UCSD-AML1 (cell line): ENCODE results near the gene KIAA0930.
"Not testable (repeated sequence)": the region's sequence is repeated elsewhere in the genome, so short reads cannot be mapped to it uniquely, and the experiment has no call there.

Experiments
- DNase-seq: peaks from one replicate; lab custom pipeline; 2025; ENCODE audit not compliant: unreplicated experiment; lab: John Stamatoyannopoulos, UW

KIAA0930 gene

DNA sequence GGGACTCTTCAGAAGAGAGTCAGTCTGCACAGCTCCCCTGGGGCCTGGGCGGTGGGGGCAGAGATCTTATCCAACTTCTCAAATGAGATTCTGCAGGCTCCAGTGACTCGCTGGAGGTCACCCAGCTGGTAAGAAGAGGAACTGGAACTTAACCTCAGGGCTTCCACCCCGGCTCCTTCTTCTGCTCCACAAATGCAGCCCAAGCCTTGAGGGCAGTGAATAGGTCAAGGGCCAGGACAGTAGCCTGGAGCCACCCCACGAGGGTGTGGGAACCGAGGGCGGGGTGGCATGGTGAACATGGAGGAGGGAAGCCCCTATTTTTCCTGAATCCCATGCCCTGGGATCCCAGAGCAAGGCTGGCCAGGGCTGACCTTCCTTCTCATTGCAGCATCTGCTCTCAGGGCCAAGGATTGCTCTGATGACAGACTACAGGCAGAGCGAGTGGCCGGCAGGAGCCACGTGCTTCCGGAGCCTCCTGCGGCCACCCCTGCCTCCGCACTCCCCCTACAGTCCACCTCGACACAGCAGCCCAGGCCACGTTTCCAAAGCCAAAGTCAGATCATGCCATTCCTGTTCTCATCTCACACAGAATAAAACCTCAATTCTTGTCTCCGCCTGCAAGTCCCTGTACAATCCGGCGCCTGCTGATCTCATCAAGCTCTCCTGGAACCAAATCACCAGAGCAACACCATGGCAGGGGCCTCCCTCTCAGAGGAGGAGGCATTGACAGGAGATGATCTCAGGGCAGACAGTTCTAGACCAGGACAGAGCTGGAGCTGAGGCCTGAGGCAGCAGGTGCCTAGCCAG is 23.0 kb upstream of the KIAA0930 start:
- peak; percentile 49 for DNase-seq

- DNase-seq = no peak
Measured at GRCh38 chr22:45262931-45263462, 22.3 kb upstream of the KIAA0930 start.

- no peak for DNase-seq
Measured at GRCh38 chr22:45262195-45262930, 21.7 kb upstream of the KIAA0930 start.

- DNase-seq = no peak
Measured at GRCh38 chr22:45261407-45262088, 20.9 kb upstream of the KIAA0930 start.

GRCh38 chr22:45260395-45260759 is 19.7 kb upstream of the KIAA0930 start:
- DNase-seq = not testable (repeated sequence)

GRCh38 chr22:45259754-45260394 is 19.2 kb upstream of the KIAA0930 start:
- DNase-seq = no peak

GRCh38 chr22:45257941-45258340 is 17.2 kb upstream of the KIAA0930 start:
- not testable (repeated sequence) for DNase-seq

DNA sequence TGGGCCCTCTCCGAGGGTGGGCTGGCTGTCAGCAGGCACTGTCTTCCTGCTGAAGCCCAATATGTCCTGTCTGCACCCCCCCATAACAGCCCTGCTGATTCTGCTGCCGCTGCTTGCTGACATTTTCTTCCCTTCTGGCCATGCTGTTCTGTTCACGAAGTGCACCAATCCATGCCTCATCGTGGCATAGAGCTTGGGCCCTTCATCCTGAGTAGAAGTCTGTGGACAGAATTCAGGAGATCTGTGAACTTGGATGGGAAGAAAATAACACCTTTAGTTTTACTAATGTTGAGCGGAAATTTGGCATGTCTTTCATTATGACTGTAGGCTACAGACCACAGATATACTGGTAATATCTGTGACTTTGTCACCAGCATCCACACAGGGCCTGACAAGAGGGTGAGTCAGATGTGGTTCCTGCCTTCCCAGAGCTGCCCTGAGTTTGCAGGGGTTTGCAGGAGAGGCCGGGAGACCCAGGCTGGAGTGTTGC is 14.1 kb upstream of the KIAA0930 start:
- DNase-seq = no peak

GRCh38 chr22:45254388-45254787 is 13.7 kb upstream of the KIAA0930 start:
- no peak for DNase-seq

DNA sequence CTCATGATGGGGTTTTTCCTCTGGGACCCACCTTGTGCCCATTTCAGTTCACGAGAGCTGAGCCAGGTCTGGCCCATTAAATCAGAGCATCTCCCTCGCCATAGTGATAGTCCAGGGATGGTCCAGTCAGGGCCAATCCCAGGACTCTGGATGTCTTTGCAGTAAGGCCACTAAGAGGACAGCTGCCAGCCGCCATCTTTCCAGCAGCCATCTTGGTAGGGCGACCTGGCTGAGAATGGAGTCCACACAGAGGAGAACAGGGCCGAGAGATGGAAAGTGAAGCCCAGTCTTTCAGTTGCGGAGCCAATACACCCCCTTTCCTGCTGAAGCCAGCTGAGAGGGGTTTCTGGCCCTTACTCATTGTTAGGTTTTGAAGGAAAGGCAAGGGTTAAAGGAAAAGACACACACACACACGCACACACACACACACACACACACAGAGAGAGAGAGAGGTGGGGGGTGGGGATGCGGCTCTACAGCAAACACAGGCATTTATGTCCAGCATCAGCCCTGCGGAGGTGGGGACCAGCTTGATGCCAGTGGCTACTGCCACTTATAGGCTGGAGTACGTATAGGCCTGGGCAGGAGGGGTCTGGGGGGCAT is 12.4 kb upstream of the KIAA0930 start:
- DNase-seq = no peak

DNA sequence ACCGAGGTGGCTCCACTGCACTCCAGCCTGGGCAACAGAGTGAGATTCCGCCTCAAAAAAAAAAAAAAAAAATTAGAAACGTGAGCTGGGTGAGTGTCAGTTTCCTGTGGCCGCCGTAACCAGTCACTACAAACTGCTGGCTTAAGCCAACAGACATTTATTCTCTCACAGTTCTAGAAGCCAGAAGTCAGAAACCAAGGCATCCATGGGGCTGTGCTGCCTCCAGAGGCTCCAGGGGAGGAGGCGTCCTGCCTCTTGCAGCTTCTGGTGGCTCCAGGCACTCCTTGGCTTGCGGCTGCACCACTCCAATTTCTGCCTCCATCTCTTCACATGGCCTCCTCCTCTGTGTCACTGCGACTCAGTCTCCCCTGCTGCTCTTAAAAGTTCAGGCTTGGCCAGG is 11.1 kb upstream of the KIAA0930 start:
- no peak for DNase-seq

GRCh38 chr22:45248832-45249561 is 8.3 kb upstream of the KIAA0930 start:
- DNase-seq = no peak

DNA sequence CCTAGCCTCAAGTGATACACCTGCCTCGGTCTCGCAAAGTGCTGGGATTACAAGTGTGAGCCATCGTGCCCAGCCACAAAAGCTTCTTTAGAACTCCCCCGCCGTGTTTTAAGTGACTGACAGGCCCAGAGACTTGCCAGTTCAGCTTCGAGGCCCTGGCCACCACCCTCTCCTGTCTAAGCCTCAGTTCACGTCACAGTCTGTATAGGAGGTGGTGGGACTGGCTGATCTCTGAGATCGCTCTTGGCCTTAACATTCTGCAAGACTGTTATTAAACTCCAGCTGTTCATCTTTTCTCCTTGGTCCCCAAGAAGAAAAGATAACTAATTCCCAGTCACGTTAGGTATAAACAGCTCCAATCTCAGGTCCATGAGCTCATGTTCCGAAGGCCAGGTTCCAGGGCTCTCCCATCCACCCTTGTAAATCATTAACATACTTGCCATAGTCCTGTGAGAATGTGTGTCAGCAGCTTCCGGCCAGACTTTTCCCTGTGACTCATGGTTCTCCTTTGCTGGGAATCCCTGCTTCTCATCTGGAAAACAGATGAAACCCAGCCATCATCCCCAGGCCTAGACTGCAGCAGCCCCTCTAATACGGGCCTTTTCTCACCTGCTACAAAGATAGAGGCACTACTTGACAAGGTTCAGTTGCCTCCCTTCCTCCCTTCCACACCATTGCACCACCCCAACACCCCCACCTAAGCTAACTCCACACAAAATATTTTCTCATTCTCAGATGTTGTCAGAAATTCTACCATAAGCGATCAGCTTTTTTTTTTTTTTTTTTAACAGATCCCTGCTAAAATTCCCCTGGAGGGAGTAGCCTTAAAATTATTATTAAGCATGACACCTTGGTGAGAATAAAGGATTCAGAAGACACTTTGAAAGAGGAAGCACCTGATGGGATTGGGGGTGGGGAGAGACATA is 5.6 kb upstream of the KIAA0930 start:
- no peak for DNase-seq

DNA sequence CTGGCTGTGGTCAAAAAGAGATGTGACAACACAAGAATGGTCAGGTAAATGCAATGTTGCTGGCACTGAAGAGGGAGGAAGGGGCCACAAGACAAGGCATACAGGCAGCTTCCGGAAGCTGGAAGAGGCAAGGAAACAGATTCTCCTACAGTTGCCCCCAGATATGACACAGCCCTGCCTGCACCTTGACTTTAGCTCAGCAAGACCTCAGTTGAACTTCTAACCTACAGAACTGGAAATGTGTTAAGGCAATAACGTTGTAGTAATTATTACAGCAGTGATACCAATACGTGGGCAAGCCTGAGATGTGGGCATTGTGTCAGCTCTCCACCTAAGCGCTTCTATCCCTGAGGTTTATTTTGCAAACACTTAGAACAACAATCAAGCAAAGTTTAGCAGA is 4.2 kb upstream of the KIAA0930 start:
- no peak for DNase-seq

DNA sequence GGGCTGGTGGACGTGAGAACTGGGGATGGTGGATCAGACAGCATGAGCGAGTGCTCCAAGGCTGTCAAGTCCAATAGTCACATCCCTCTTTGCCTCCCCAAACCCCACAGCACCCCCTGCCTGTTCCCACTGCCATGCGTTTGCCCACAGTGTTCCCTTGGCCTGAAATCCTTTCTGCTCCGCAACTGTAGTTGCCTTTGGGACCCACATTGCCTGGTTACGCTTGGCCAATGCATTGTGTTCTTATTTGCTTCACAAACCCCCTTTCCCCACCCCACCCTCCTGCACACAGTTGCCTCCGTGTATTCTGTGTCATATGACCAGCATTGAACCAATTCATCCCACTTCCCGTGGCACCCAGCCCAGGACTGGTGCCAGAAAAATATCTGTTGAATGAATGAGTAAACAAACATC is 2.1 kb upstream of the KIAA0930 start:
- DNase-seq = peak; percentile 34

- no peak for DNase-seq
Measured at GRCh38 chr22:45240104-45240809, 437 bp downstream of the KIAA0930 start.

- DNase-seq = no peak
Measured at GRCh38 chr22:45239681-45240051, 1.0 kb downstream of the KIAA0930 start.

GRCh38 chr22:45238957-45239680 is 1.6 kb downstream of the KIAA0930 start:
- peak; percentile 42 for DNase-seq
